GM03348 (cell line): ENCODE results near the gene NINL.
"Not testable (repeated sequence)": the region's sequence is repeated elsewhere in the genome, so short reads cannot be mapped to it uniquely, and the experiment has no call there.

Experiments used
- DNase-seq: peaks from one replicate; pipeline ENCODE4 v3.0.0; 2012; ENCODE audit warnings: low spot score

The NINL gene

GRCh38 chr20:25483431-25484132, 101.7 kb downstream of the NINL start:
- DNase-seq, result no peak

DNA sequence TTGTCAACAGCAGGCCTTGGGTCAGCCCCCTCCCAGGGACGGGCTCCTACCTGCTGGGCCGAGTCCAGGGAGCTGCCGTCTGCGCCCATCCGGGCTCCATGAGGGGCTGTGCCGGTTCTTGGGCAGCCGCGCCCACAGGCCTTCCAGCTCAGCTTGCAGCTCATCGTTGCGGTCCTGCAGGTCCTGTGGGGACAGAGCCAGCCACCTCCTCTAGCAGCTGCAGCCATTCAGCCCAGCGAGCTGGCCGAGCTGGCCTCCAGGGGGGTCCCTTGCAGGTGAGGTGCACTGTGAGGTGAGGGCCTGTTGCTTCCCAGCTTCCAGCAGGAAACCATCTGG, 103.4 kb downstream of the NINL start:
- no peak for DNase-seq

DNA sequence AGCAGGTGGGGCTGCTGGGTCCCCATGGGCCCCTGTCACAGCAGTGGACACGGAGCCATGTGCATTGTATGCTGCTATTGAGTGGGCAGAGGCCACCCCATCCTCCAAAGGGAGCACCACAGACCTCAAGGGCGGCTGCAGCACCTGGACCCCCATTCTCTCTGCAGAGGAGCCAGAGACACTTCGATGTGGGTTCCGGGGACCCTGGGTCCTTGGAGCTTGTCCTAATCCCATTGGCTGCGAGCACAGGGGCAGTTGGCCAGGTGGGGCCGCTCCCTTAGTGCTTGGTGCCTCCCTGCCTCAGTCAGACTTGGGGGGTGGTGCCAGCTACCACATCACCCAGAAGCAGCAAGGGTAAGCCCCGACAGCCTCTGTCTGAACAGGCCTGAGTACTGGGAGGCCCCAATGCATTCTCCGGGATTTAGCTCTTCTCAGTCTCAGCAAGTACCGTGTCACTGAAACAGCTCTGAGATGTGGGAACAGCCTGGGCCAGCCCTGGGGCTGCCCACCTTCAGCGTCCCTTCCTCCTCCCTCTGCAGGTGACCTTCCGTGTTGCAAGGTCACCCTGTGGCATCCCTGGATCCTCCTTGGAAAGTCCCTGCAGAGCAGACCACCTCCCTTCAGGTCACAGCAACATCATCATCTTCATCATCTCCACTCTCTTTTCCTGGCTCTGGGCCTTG, 104.0 kb downstream of the NINL start:
- DNase-seq, result no peak

- DNase-seq, result no peak
These were observed 104.5 kb downstream of the NINL start for GRCh38 chr20:25480797-25481196.

GRCh38 chr20:25480156-25480555, 105.2 kb downstream of the NINL start:
- no peak for DNase-seq

GRCh38 chr20:25479638-25480037, 105.7 kb downstream of the NINL start:
- no peak for DNase-seq

DNA sequence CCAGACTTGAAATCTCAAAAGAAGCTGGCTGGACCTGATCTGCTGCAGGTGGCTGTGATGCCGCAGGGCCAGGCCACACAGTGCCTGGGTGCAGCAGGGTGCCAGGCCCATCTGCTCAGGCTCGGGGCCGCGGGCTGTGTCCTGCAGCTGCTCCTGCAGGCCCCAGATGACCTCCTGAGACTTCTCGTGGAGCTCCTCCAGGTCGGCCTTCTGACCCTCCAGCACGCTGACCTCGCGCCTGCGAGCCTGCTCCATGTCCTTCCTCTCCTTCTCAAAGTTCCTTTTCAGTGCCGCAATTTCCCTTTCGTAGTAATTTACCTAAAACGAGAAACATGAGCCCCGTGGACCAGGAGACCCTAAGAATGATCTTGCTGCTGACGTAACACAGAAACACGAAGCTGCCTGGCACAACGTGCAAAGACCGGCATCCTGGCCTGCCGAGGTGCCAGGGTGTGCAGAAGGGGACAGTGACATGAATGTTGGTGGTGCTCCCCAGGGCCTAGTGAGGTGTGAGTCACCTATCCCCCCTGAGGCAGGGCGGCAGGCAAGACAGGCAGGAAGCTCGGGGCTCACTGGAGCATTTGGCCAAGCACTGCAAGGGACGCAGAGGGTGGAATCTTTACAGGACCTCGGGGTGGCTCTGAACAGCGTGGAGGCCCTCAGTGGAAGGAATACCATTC, 106.3 kb downstream of the NINL start:
- no peak for DNase-seq

- no peak for DNase-seq
These were observed 108.1 kb downstream of the NINL start for GRCh38 chr20:25477014-25477882.

- no peak for DNase-seq
These were observed 109.0 kb downstream of the NINL start for GRCh38 chr20:25476106-25477013.

DNA sequence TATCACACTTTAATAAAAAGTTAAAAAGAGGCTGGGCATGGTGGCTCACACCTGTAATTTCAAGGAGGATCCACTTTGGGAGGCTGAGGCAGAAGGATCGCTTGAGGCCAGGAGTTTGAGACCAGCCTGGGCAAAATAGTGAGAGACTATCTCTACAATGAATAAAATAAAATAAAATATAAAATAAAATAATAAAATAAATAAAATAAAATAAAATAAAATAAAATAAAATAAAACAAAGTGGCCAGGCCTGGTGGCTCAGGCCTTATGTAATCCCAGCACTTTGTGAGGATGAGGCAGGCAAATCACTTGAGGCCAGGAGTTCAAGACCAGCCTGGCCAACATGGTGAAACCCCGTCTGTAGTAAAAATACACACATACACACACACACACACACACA, 112.0 kb downstream of the NINL start:
- not testable (repeated sequence) for DNase-seq

GRCh38 chr20:25471020-25471419, 114.3 kb downstream of the NINL start:
- no peak for DNase-seq

- no peak for DNase-seq
These were observed 115.3 kb downstream of the NINL start for GRCh38 chr20:25470045-25470444.

GRCh38 chr20:25469558-25469957, 115.8 kb downstream of the NINL start:
- DNase-seq, result no peak

- DNase-seq, result no peak
These were observed 116.9 kb downstream of the NINL start for GRCh38 chr20:25468126-25469075.

- no peak for DNase-seq
These were observed 117.9 kb downstream of the NINL start for GRCh38 chr20:25467441-25467840.

- DNase-seq, result no peak
These were observed 118.5 kb downstream of the NINL start for GRCh38 chr20:25466846-25467245.

DNA sequence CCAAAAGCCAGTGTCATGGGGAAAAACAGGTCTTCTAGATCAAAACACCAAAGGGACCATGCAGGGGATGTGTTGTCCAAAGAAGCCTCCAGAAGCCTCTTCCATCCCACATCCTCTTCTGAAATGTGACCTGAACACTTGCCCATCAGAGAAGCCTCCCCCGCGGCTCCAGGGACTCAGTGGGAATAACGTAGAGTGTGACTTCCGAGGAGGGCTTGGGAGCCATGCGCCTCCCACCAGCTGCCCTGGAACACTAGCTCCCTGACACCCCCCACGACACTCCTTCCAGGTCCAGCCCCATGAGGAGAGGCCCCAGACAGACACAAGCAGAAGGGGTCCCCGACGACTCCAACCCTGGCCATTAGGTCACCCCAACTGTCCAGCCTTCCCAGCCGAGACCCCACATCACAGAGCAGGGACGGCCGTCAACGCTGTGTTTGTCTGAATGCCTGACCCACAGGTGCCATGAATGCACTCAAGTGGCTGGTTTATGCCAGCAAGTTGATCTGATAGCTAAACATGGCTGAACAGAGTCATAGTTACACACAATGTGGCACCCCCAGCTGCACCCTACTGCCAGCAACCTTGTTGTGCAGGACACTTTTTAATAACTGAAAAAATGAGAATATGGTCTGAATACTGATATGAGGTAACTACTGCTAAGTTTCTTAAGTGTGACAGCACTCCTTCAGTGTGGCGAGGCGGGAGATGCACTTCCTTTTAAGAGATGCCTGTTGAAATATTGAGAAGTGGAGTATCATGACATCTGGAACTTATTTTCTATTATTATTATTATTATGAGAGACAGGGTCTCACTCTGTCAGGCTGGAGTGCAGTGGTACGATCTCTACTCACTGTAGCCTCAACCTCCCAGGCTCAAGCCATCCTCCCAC, 119.8 kb downstream of the NINL start:
- no peak for DNase-seq

DNA sequence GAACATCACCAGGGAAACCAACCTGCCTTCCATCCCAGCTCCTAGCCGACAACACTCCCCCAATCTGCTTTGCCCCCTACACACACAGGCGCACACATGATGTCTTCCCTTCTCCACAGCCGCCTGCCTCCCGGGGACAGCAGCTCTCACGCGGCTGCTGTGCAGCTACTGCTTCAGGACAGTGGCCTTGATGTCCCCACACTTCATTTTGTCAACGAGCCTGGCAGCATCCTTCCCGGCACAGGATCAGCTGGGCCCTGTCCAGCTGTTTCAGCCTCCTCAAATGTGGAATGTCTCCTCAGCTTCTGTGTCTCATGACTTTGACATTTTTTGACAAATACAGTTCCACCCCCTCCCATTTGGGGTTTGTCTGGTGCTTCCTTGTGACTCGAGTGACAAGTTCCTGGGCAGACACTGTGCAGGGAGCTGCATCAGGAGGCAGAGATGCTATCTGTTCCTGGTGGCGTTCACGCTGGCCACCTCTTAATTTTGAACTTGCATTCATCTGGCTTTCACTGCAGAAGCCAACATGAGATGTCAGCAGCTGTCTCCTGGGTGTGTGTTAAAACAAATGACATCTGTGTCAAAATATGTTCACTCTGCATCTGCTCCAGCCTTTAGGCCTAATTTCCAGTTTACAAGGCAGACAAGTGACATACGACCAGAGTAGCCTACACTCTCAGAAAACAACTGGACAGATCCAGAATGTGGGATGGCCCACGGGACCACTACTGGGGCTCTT, 120.7 kb downstream of the NINL start:
- DNase-seq, result no peak
